Left renal cortex interstitium (tissue), 4 donors: Measurements from ENCODE around the gene HSFX4. TPM values are rescaled to one million over a fixed set of nuclear protein-coding genes. Genes with fewer than 3 reads are reported as not detected.

ENCODE experiments used
- polyA plus RNA-seq, 4 donors: library from polyadenylated mRNA; unstranded; fragments of 120-200 nt; gene quantifications; one replicate each; pipeline ENCODE4 v1.2.1, GENCODE V29; 2013; ENCODE audit not compliant: insufficient read length in 4 of 4

The HSFX4 gene
- polyA plus RNA-seq, 4 donors, result 0.16 to 0.35 (median 0.22) TPM

Other genes with a start within 250 kb of the HSFX4 start
- under 1 TPM in 1 of 4 donors, not detected in 3; 0.04 TPM for gene MAGEA11, start 217.5 kb upstream of the HSFX4 start, polyA plus RNA-seq
- 1 to 10 TPM; 1.8 to 2.6 (median 2.2) TPM for gene HSFX1, start 155.5 kb upstream of the HSFX4 start, polyA plus RNA-seq
- not detected for gene MAGEA9, start 147.6 kb upstream of the HSFX4 start, polyA plus RNA-seq
- gene MAGEA8, start 48.4 kb upstream of the HSFX4 start, polyA plus RNA-seq, result under 1 TPM; 0.13 to 0.47 (median 0.30) TPM
- gene EOLA2, start 8.9 kb downstream of the HSFX4 start, polyA plus RNA-seq, result 10 to 100 TPM; 27.2 to 33.7 (median 30.0) TPM